Activated T-cell treated with anti-CD3 and anti-CD28 coated beads for 1 hour (primary cell): ENCODE results near the gene OSBPL5.

Experiments used
- DNase-seq: peaks from one replicate; pipeline ENCODE4 v3.0.0-alpha.2; 2020; ENCODE audit warnings: low read depth

OSBPL5 gene

DNA sequence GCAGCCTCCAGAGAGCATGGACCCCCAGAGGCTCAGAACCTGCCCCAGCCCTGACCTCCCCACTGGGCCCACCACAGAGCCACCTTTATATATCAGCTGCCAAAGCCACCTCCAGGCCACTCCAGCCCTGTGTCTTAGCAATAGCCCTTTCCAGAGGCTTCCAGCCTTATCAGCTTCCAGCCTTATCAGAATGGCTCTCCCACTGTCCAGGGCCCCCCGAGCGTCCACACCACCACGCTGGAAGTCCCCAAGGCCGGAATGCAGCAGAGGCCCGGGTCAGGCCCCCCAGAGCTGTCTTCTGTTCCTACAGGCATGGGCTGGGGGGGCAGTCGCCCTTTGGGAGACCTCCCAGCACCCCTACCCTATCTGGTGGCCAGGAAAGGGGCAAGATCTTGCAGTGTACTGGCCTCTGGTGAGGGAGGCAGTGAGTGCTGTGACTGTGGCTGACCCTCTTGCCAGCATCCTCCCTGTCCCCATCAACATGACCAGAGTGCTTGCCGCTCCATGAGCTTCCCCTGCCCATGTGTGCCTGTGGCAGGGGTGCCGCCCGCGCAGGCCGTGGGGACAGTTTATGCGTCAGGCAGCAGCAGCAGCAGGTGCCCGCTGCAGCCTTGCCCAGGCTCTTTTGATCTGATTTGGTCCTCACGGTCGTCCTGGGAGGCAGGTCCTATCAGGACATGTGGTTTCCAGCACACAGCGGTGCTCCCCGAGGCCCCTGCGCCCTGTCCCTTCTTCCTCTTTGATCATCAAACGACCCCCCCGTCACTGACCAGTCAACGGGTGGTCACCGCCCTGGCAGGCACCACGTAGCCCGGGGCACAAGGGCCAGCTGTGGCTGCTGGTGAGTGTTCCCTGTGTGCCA, 15.9 kb downstream of the OSBPL5 start:
- DNase-seq: no peak

DNA sequence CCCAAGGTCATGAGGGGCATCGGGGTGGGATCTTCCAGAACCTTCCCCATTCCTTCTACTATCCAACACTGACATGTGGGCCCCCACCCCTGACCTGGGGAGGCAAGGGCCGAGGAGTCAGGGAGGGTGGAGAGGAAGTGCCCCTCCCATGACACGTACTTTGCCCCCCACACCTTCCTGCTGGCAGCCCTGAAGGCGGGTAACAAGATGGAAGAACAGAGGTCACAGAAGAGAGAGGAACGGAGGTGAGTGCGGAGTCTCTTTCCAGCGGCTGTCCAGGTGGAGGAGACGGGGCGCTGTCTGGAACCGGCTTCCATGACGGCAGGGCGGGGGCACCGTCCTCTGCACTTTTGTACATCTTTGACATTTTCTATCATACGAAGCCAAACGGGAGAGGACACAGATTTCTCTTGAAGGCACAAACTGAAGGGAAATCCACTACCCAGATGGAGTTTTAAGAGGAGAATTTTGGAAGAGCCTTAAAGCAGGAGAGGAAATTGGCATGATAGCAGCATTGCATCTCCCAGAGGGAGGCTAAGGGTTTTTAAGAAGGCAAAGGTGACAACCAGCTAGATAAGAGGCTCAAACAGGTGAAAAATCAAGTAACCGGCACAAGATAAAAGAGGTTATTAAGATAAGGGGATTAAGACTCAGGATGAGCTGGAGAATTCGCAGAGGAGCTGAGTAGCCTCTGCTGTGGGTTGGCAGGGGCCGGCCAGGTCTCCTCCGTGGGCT, 16.7 kb downstream of the OSBPL5 start:
- no peak for DNase-seq

DNA sequence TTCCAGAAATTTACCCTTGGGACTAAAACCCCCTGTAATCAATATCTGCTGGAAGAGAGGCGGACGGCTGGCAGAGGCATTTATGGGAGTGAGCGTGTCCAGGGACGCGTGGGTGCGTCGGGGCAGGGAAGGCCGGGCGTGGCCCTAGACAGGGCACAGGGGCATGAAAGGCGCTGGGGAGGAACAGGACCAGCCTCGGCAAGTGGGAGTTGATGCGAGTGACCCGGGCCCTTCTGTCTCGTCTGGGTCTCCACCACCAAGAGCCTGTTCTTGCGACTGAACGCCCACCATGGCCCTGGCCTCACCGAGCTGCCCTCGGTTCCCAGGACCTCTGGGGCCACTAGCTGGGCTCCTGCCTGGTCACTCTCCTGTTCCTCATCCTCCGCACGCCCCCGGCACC, 17.5 kb downstream of the OSBPL5 start:
- DNase-seq: no peak

DNA sequence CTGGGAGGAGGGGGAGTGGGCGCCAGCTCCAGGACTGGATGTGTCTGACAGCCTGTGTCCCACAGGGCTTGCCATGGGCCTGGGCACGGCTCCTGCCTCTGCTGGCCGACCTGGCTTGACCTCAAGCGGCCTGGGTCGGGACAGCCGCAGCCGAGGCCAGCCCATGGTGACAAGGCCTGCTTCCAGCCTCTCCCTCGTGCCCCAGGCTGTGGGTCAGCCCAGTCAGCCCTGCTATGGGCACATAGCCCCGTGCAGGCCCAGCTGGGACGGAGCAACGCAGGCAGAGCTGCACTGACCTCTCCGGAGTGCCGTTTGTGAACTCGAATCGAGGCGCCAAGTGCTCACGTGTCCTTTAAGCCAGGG, 17.9 kb downstream of the OSBPL5 start:
- no peak for DNase-seq

DNA sequence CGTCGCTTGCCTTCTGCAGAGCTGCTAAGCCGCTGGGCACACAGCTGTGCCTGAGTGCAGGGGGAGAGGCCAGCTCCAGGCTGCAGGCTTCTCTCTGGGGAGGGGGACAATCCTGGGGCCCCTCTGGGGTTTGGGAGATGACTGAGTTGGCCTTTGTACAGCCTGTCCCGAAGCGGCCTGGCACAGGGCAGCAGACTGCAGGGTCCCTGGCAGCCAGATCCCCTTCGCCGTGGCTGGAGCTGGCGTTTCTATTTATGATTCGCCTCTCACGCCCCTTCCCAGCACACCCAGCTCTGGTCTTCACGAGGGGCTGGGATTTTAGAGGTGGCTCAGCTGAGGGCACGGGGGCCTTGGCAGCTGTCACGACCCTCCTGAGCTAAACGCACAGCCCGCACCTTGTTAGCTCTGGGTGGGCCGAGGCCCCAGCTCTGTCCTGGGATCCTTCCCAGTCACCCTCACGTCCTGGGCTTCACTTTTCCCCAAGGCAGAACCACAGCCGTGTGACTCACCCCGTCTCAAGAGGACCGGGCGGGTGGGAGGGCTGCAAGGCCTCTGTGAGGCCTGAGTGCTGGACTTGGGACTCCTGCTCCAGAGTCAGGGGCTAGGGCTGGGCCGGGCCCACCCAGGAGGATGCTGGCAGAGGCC, 18.4 kb downstream of the OSBPL5 start:
- DNase-seq: no peak

DNA sequence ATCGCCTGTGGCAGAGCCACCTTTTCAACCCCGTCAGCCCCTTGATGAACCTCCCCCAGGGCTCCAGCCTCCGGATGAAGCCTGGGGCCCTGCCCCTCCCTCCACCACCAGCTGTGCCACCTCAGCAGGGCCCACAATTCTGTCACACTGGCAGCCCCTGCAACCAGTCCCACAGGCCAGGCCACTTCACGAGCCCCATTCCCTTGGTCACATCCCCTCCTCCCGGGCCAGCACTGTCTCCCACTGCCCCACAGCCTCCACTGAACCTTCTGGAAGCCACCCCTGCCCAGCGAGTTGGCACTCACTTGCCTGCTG, 19.9 kb downstream of the OSBPL5 start:
- no peak for DNase-seq

DNA sequence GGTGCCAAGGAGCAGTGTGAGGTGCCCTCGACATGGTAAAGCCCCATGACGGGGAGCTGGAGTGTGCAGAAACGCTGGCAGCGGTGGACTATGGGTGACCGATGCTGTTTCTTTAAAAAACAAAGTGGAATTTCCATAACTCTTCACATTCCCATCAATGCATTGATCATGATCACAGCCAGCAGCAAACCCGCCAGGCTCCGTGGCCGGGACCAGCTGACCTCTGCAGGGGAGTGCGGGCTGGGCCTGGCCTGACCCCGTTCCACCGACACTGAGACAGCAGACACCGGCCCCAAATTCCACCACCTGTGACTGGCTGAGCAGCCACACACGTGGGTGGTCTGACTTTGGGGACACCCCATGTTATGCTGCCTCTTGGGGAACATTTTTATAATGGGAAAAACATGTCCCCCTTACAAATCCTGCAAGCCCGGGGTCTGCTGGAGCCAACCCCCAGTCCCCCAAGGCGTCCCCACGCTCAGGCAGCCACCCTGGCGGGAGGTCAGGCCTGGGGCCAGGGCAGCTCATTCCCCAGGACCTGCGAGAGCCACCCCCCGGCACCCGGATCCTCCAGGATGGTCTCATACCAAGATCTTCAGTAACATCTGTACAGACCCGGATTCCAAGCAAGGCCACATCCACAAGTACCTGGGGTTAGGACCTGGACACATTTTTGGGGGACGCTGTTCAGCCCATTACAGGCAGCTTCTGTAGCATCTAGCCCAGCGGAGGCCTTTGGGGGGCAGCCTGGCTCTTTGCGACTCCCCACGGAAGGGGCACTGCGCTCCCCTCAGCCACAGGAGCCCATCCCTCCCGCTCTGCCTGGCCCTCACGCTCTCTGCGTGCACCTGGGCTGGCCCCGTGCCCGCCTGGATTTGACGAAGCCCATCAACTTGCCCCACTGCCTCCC, 20.6 kb downstream of the OSBPL5 start:
- DNase-seq: no peak

DNA sequence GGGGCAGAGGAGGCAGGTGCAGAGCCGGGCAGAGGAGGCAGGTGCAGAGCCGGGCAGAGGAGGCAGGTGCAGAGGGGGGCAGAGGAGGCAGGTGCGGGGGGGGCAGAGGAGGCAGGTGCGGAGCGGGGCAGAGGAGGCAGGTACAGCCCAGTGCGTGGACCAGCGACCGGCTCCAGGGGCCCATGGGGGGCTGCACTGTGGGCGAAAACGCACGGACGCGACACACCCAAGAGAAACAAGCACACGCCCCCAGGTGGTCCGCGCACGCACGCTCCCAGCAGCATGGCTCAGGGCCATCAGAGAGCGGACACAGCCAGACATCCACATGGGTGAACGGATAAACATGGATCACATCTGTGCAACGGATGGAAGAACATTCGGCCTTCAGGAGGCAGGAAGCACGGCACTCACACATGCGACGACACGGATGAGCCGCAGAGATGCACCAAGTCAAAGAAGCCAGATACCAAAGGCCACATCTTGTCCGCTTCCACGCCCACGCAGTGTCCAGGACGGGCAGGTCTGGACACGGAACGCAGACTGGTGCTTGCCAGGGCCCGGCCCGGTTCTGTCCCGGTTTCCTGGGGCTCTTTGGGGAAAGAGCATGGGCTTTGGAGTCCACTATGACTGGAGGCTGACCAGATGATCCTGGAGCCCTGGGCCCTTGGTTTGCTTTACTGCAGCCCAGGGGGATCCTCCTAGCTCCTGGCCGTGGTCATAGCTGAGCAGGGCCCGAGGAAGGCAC, 21.8 kb downstream of the OSBPL5 start:
- no peak for DNase-seq

DNA sequence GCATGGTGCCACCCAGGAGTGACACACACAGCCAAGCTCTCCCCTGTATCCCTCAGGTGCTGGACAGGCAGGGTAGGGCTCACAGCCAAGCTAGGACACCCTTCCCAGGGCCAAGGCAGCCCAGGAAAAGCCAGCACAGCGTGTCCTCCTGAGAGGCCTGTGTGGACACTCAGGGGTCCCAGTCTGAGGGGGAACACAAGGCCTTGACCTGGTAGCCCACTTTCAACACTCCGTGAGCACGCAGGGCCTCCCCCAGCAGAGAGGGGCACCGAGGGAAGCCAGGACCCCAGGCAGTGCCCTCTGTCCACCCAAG, 24.9 kb downstream of the OSBPL5 start:
- no peak for DNase-seq

DNA sequence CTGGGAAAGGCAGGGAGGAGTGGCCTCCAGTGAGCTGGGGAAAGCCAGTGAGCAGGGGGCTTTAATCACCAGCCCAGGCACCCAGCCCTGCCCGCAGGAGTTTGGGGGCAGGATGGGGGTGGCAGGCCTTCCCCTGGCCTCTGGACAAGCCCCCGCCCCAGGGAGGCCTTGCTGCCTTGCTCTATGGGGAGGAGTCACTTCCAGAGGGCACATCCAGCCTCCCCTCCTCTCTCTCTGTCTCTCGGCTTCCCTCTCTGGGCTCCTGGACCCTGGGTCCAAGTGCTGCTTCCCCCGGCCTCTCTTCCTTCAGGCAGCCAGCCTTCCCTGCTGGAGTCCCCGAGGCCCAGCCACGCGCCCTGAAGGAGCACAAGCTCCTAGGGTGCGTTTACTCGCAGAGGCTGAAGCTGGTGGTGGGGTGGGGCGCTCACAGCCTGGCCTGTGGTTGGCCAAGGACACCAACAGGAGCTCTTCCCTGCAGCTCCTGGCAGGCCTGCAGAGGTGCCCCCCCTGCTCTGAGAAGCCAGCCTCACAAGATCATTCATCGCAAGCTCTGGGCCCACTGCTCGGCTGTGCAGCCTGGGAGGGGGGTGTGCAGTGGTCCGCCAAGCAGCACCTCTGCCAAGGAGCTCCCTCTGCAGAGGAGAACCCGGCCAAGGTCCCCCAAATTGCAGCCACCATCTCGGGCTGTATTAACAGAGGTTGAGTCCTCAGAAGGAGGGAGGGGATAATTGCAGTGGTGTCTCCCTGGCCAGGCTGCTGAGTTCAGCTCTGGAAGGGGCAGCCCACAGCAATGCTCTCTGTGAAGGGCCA, 25.4 kb downstream of the OSBPL5 start:
- DNase-seq: no peak

DNA sequence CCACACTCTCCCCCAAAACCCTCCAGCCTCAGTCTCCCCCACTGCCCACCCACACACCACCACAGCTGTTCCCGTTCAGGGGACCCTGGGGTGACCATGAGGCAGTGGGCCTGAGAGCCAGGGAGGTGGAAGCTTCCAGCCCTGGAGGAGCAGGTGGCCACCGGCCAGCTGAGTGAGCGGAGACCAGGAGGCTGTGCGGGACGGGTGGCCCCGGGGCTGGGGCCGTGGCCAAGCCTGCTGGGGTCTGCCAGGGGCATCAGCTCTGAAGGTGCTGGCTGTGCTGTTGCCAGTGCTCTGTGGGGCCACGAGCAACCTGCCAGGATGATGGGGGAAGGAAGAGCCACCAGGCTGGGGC, 26.0 kb downstream of the OSBPL5 start:
- no peak for DNase-seq

DNA sequence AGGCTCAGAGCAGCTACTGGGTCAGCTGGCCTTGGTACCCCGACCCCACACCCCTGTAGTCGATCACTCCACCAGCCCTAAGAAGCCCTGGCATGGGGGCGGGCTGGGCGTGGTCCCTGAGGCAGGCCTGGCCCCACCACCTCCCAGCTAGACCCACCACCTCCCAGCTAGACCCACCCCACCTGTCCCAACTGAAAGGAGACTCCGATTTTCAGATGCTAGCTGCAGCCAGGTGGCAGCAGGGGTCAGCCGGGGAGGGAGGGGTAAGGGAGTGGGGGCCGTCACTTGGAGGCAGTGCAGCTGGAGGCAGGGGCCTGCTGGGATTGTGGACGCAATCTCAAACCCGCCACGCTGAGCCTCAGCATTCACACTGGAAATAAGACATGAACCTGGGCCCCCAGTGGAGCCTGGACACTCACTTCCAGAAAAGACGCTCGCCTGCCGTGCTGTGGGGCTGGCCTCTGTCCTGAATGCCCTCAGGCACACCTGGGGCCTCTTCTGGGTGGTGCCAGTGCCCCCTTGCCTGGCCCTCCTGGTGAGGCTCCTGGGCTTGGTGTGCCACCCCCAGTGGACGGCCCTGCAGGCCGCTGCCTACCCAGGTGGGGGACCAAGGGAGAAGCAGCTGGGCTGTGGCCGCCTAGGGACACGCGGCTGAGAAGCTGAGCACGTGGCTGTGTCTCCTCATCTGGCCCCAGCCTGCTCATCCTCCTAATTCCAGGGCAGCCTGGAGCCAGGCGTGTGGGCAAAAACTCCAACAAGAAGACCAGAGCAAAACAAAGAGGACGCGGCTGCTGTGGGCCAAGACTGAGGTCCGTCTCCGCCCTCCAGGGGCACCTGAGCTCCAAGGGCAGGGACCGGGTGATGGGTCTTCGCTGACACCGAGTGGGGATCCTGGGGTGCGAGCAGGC, 26.7 kb downstream of the OSBPL5 start:
- no peak for DNase-seq

DNA sequence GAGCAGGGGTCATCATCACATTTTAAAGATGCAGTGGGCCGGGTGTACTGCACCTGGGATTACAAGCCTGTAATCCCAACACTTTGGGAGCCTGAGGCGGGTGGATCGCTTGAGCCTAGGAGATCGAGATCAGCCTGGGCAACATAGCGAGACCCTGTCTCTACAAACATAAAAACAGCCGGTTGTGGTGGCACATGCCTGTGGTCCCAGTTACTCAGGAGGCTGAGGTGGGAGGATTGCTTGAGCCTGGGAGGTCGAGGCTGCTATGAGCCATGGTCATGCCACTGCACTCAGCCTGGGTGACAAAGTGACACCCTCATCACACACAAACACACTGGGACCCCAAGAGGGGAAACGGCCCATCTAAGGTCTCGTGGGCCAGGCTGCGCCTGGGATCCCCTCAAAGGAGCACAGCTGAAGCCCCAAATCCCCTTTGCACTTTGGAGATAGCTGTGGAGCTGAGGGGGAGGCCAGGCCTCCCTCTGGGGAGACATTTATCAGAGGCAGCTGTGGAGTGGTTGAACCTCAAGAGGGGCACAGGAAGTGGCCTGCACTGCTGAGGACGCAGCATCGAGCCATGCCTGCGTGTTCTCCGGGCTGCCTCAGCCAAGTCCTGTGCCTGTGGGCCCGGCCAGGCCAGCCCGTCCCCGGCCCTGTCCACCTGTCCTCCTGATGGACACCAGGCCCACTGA, 27.5 kb downstream of the OSBPL5 start:
- no peak for DNase-seq

DNA sequence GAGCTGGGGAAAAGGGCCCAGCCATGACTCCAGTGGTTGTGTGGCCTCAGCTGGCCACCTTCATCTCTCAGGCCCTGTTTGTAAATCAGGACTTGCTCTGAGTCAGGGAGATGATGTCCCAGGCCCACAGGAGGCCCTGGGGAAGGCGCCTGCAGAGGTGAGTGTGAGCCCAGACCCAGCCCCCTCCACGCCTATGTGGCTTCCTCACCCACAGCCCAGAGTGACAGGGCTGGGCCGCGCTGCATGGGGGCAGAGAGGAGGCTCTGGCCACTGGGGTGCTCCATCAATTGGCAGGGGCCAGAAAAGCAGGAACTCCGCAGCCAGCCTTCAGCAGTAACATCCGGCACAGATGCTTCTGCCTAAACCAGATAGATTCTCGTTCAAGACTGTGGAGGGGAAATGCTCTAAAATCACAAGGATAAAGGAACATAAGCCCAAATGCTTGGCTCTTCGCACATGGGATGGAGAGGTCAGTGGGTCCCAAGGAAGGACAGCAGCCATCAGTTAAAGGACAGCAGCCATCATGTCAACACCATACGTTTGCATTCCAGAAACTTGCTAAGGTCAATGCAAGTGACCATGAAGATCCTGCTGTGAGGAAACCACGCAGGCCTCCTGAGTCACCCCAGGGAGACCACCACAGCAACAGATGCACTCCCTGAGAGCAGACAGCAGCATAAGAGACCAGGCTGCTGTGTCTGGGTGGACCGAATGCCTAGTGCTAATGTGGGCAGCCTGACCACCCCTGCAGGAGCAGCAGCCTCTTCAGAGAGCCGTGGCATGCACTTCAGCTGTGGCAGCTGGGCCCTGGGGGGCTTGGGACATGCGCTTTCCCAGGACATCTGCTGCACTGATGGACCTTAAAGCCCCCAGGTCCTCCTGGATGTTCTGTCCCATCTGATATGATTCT, 28.3 kb downstream of the OSBPL5 start:
- DNase-seq: no peak

DNA sequence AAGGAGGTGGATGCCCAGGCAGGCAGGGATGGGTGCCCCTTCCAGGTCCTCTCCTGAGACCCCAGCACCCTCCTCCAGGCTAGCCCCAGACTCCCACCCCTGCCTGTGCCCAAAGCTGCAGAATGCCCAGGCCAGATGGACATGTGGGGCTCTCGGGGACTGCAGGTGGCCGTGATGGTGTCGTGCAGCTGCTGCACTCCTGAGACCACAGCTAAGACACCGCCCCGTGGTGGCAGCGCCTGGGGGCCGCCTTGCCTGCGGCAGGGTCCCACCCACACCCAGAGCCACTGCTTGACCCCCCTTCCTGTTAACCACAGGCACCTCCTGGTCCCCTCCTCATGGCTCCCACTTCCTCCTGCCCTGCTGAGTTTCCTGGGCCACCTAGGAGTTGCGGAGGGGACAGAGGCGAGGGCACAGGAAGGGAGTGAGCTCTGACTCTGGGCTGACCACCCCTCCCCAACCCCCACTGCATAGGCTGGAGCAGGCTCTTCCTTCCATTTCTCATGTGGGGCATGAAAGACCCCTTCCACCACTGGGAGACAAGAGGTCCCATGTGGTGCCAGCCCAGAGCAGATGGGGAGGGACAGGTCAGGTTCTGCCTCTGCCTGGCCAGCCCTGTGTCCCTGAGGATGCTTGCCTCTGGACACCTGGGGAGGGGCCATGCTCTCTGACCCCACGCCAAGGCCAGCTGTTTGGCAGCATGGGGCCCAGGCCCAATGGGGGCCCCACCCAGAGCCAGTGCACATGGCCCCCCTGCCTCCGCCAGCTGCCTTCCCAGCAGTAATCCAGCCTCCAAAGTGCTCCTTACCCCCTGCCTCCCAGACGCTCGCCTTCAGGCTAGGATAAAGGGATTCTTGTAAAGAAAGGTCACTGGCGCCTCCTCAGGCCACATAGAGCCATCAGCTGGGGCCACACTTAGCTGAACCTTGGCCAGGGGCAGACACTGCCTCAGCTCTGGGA, 29.3 kb downstream of the OSBPL5 start:
- DNase-seq: no peak

DNA sequence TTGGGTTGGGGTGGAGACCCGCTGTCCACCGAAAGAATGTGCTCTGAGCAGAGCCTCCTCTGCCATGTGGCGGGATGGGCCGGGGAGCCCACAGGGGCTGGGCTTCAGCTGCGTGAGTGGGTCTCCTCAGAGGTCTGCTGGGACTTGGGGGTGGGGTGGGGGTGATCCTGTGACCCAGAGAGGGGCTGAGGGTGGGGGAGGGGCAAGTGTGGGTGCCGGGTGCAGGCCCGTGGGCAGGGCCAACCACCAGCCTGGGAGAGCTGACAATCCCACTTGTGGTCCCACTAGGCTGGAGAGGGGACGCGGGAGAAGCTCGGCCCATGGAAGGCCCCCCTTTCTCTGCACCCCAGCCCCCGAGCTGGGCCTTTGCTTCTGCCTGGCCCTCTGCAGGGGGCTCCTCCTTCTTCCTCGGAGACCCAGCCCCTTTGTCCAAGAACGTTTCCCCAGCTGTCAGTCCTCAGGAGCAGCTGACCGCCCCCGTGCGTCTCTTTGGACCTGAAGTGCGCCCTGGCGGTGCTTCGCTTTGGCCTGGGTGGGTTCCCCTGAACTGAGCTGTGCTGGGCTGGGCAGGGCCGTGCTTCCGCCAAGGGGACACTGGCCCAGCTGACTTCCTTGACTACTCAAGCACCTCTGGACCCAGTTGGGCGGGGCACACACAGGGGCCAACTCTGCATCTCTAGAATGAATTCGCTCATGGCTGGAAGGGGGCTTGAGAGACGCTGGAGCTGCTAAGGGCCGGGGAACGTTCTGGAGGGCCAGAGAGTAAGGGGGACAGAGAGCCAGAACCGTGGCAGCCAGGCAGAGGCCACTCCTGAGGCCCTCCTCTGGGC, 30.2 kb downstream of the OSBPL5 start:
- DNase-seq: no peak
